ELR (cell line): ENCODE measurements around the gene GMIP.
"Not testable (repeated sequence)": the region's sequence is repeated elsewhere in the genome, so short reads cannot be mapped to it uniquely, and the experiment has no call there.

Source experiments
- DNase-seq: peaks from one replicate; pipeline ENCODE4 v3.0.0-alpha.2; 2015; ENCODE audit warnings: low read depth

The GMIP gene

GRCh38 chr19:19643158-19644053 is at the start of gene GMIP:
GMIP (minus strand) TSS chr19:19643657; CDS start chr19:19643529, 128 bp downstream.
- DNase-seq = peak; percentile 72

GRCh38 chr19:19691683-19692082 is 48.2 kb upstream of the GMIP start:
- DNase-seq = no peak

GRCh38 chr19:19689023-19689422 is 45.6 kb upstream of the GMIP start:
- DNase-seq = not testable (repeated sequence)

- DNase-seq = no peak
Measured at GRCh38 chr19:19687090-19687489, 43.6 kb upstream of the GMIP start.

- no peak for DNase-seq
Measured at GRCh38 chr19:19686580-19686979, 43.1 kb upstream of the GMIP start.

- DNase-seq = not testable (repeated sequence)
Measured at GRCh38 chr19:19686119-19686518, 42.7 kb upstream of the GMIP start.

GRCh38 chr19:19679176-19680073 is 36.0 kb upstream of the GMIP start:
- no peak for DNase-seq

- DNase-seq = no peak
Measured at GRCh38 chr19:19677579-19677978, 34.1 kb upstream of the GMIP start.

- no peak for DNase-seq
Measured at GRCh38 chr19:19674315-19674714, 30.9 kb upstream of the GMIP start.

- DNase-seq = peak; percentile 40
Measured at GRCh38 chr19:19672816-19673215, 29.4 kb upstream of the GMIP start.

GRCh38 chr19:19670070-19670551 is 26.7 kb upstream of the GMIP start:
- no peak for DNase-seq

GRCh38 chr19:19668230-19669012 is 25.0 kb upstream of the GMIP start, which contains the start of gene ZNF101:
ZNF101 (plus strand) TSS chr19:19668839; CDS start chr19:19668964, 125 bp downstream.
- peak; percentile 95 for DNase-seq

- not testable (repeated sequence) for DNase-seq
Measured at GRCh38 chr19:19665420-19665948, 22.0 kb upstream of the GMIP start.

GRCh38 chr19:19663256-19664120 is 20.0 kb upstream of the GMIP start, which contains the start of gene ATP13A1:
ATP13A1 (minus strand) TSS chr19:19663676; CDS start chr19:19663666, 10 bp downstream.
- peak; percentile 96 for DNase-seq

- peak; percentile 59 for DNase-seq
Measured at GRCh38 chr19:19662871-19663255, 19.4 kb upstream of the GMIP start.

- DNase-seq = no peak
Measured at GRCh38 chr19:19662344-19662743, 18.9 kb upstream of the GMIP start.

- no peak for DNase-seq
Measured at GRCh38 chr19:19661675-19662251, 18.3 kb upstream of the GMIP start.

- no peak for DNase-seq
Measured at GRCh38 chr19:19661141-19661674, 17.8 kb upstream of the GMIP start.

GRCh38 chr19:19659646-19660245 is 16.3 kb upstream of the GMIP start:
- no peak for DNase-seq
